Mesodermal cell (in vitro differentiated cells): Measurements from ENCODE around the gene SPATC1L.

Source experiments
- H3K27ac ChIP-seq: 2 replicates; pipeline ENCODE4 v1.7.0; 2013; ENCODE audit warnings: mild to moderate bottlenecking, low read depth, low read length, moderate library complexity; ENCODE audit not compliant: severe bottlenecking
- H3K36me3 ChIP-seq: 2 replicates; pipeline ENCODE4 v1.7.1; 2013; ENCODE audit warnings: mild to moderate bottlenecking, low read length, moderate library complexity; ENCODE audit not compliant: control insufficient read depth, insufficient read depth
- H3K4me1 ChIP-seq: one replicate; pipeline ENCODE4 v1.7.1; 2013; ENCODE audit warnings: mild to moderate bottlenecking, low read length; ENCODE audit not compliant: insufficient read depth, control insufficient read depth, poor library complexity, severe bottlenecking
- H3K4me3 ChIP-seq: 2 replicates; pipeline ENCODE4 v1.7.0; 2013; ENCODE audit warnings: low read length, control low read depth, mild to moderate bottlenecking; ENCODE audit not compliant: insufficient read depth, poor library complexity, severe bottlenecking; ENCODE audit errors: extremely low read depth
- H3K9me3 ChIP-seq: 2 replicates; pipeline ENCODE4 v1.7.1; 2013; ENCODE audit warnings: mild to moderate bottlenecking, low read length, moderate library complexity; ENCODE audit not compliant: control insufficient read depth
- WGBS, 2 experiments: methylation state at CpG; one replicate each; pipeline ENCODE4 v1.1.5; 2013; ENCODE audit warnings: missing lambda C conversion rate in 2 of 2; ENCODE audit not compliant: insufficient coverage in 2 of 2; 5-methylcytosine and 5-hydroxymethylcytosine counted together

SPATC1L gene

DNA sequence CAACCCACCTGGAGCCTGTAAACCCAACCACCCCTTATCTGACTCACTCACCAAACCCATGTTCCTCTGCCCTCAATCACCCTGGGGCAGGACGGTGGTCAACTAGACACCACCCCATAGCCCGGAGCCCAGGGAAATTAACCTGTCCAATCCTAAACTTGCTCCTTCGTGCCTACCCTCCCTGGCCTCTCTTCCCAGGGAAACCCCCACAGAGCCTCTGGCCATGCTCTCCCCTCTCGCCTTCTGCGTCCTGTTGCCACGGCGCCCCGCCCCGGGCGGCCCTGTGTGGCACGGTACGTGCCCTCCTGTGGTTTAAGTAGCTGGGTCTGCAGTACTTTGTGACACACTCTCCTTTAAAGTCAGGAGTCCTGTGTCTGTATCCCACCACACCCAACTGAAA, 24.9 kb downstream of the SPATC1L start:
- H3K9me3 ChIP-seq, result peaks cover 9% of the 10 kb centered on the region
- 96 to 97% methylated on average over 10 to 12 of the region's 12 CpGs for WGBS, 2 experiments
- no peak overlapping the region for H3K4me3 ChIP-seq
- H3K36me3 ChIP-seq, result peaks cover 25% of the 10 kb centered on the region
- H3K27ac ChIP-seq, result no peak overlapping the region
- no peaks in the 10 kb centered on the region for H3K4me1 ChIP-seq

DNA sequence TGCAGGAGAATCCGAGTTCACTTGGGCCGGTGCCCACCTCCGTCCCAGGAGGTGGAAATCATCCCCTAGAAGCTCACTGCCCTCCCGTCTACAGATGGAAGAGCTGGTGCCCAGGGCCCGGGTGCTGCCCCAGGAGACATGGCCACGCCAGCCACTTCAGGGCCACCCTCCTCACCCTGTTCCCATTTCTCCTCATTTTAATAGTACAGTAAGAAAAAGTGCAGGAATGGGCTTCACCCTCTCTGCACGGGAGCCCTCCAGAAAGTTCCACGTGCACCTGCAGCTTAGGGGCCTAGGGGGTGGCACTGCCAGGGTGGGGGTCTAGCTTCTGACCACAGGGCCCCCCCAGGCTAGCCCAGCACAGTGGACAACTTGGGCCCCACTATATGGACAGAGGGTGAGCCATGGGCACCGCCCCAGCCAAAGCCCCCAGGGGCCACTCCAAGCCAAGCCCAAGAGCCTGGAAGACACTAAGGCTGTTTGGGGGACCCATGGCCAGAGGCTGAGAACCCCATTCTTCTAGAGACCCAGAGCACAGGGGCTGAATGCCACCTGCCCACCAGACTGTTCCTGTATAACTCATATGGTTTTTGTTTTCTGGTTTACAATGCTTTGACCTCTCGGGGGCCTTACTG, 25.5 kb downstream of the SPATC1L start:
- Histone ChIP-seq H3K36me3 (peaks cover 21% of the 10 kb centered on the region), H3K9me3 (peaks cover 9% of the 10 kb centered on the region), H3K4me3 (no peak overlapping the region)

GRCh38 chr21:46157987-46158451, 26.2 kb downstream of the SPATC1L start:
- Histone ChIP-seq H3K9me3 (peaks cover 9% of the 10 kb centered on the region), H3K4me1 (peaks cover 4% of the 10 kb centered on the region), H3K36me3 (peaks cover 20% of the 10 kb centered on the region), H3K4me3 (no peak overlapping the region), H3K27ac (no peak overlapping the region)
- 94 to 96% methylated on average over 13 to 15 of the region's 15 CpGs for WGBS, 2 experiments

More for the DNA sequence above, 25.5 kb downstream of the SPATC1L start:
- Histone ChIP-seq H3K27ac (no peak overlapping the region), H3K4me1 (no peaks in the 10 kb centered on the region)
- WGBS, 2 experiments, result 88 to 98% methylated on average over 7 to 8 of the region's 10 CpGs

GRCh38 chr21:46157396-46157986, 26.8 kb downstream of the SPATC1L start:
- peaks cover 20% of the 10 kb centered on the region for H3K36me3 ChIP-seq
- H3K9me3 ChIP-seq, result peaks cover 9% of the 10 kb centered on the region
- 93 to 94% methylated on average over 9 to 11 of the region's 12 CpGs for WGBS, 2 experiments
- H3K4me3 ChIP-seq, result no peak overlapping the region
- no peak overlapping the region for H3K27ac ChIP-seq
- peaks cover 4% of the 10 kb centered on the region for H3K4me1 ChIP-seq

GRCh38 chr21:46156678-46157077, 27.6 kb downstream of the SPATC1L start:
- Histone ChIP-seq H3K9me3 (peaks cover 5% of the 10 kb centered on the region), H3K4me3 (no peak overlapping the region), H3K27ac (no peak overlapping the region), H3K36me3 (peaks cover 17% of the 10 kb centered on the region), H3K4me1 (peaks cover 4% of the 10 kb centered on the region)
- WGBS, 2 experiments, result 94 to 98% methylated on average over 8 to 10 of the region's 10 CpGs

GRCh38 chr21:46156378-46156645, 27.9 kb downstream of the SPATC1L start:
- H3K4me3 ChIP-seq, result no peak overlapping the region
- peaks cover 4% of the 10 kb centered on the region for H3K4me1 ChIP-seq
- peaks cover 13% of the 10 kb centered on the region for H3K36me3 ChIP-seq
- WGBS, 2 experiments, result 86 to 96% methylated on average over 5 to 7 of the region's 7 CpGs
- H3K9me3 ChIP-seq, result peaks cover 4% of the 10 kb centered on the region
- no peak overlapping the region for H3K27ac ChIP-seq

DNA sequence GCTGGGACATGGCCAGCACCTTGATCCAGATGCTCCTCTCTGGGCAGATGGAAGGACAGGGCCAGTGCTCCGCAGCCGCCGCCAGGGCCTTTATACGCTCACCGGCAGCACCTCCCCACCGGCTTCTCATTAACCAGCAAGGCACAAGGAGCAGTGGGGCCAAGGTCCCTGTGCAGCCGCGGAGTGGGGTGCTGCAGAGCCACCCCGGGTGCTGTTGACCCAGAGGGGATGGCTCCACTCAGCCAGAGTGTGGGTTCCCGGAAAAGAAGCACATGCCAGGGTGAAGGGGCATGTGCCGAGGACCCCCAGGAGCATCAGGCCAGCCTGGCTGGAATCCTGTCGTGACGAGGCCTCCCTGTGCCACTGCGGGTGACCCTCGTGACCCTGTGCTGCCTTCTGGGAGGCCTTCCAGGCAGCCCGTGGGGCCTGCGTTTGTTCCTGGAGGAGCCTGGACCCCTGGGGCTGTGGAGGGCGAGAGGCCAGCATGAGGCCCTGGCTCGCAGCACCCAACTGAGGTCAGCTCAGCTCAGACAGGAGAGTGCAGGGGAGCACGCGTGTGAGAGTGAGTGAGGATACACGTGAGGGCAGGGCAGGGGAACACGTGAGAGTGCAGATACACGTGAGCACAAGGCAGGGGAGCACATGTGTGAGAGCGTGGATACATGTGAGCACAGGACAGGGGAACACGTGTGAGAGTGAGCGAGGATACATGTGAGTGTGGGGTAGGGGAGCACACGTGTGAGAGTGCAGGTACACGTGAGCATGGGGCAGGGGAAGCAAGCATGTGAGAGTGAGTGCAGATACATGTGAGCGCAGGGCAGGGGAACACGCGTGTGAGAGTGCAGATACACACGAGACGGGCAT, 28.5 kb downstream of the SPATC1L start, which contains the start of gene FTCD:
Gene FTCD (minus strand): TSS at position 66 of the 864 bp plus-strand sequence. CDS start 56 bp downstream, at position 10.
- Histone ChIP-seq H3K27ac (no peak within 1 kb of the TSS), H3K4me1 (peaks cover 4% of the 10 kb centered on the region), H3K4me3 (no peak within 1 kb of the TSS), H3K9me3 (no peaks in the 10 kb centered on the region), H3K36me3 (peaks cover 10% of the 10 kb centered on the region)
- 94 to 95% methylated on average over 32 to 34 of the region's 34 CpGs for WGBS, 2 experiments

DNA sequence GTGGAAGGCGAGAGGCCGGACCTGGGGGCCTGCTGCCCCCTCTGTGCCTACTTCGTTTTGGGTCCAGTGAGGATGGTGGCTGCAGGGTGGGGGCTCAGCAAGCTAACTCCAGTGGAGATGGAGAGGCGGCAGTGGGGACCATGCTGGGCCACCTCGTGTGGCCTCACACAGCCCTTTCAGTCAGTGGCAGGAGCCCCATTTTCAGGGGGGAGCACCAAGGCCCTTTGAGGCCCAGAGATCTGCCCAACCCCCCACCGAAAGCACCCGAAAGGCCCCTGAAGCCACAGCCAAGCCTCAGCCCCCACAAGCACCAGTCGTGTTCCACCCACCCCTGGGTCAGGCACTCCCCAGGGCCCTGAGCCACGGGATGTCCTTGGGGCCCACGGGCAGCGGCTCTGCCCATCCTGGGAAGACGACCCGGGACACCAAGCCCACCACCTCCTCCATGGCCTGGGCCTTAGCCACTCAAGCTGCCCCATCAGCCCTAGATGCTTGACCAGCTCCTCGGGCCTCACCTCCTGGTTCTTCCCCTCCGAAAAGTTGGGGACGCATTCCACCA, 29.2 kb downstream of the SPATC1L start:
- peaks cover 4% of the 10 kb centered on the region for H3K4me1 ChIP-seq
- H3K27ac ChIP-seq, result no peak overlapping the region
- H3K36me3 ChIP-seq, result peaks cover 9% of the 10 kb centered on the region
- H3K4me3 ChIP-seq, result no peak overlapping the region
- WGBS, 2 experiments, result 94 to 98% methylated on average over 14 to 16 of the region's 16 CpGs
- no peaks in the 10 kb centered on the region for H3K9me3 ChIP-seq

DNA sequence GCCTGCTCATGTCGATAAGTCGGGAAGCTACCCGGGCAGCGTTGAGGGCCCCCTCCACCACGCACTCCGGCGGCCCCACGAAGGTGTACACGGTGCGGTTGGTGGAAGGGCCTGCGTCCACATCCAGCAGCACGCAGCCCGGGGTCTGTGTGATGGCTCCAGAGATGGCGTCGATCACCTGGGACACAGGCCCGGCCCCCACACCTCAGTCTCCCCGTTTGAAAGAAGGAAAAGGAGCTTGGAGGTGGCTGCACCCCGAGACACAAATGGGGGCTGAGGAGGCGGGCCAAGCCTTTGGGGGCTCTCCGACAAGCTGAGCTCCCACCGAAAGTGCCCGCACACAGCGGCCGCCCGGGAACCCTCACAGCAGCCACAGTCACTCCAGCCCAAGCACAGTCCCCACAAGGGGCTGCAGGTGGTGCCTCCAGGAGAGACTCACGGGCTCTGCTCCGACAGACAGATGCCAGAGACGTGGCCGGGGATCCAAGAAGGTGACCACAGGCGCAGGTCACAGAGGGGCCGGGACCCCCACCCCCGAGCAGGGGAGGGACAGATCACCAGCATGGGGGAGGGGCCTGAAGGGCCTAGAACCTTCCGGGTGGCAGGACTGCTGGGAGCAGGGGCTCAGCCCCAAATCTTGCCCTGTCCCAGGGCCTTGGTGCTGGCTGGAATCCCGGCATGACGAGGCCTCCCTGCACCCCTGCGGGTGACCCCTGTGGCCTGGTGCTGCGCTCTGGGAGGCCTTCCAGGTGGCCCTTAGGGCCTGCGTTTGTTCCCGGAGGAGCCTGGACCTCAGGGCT, 29.9 kb downstream of the SPATC1L start:
- Histone ChIP-seq H3K4me1 (peaks cover 4% of the 10 kb centered on the region), H3K27ac (no peak overlapping the region), H3K9me3 (no peaks in the 10 kb centered on the region), H3K36me3 (peaks cover 2% of the 10 kb centered on the region), H3K4me3 (no peak overlapping the region)
- WGBS, 2 experiments, result 90 to 92% methylated on average over 39 of the region's 39 CpGs
